ENCODE results near the gene CRLF2. TPM values are rescaled to one million over a fixed set of nuclear protein-coding genes. Genes with fewer than 3 reads are reported as not detected.

CRLF2 gene
- total and polyA plus RNA-seq, 2 donors from 2014 or later = 1.6 TPM; not detected in 1

- no peak overlapping the region for H3K9ac ChIP-seq (ENCODE audit: low read length in 3 of 3)
- FAIRE-seq (no peak), DNase-seq (peak in 1 of 5 donors; percentile 2)
- no peak for TF ChIP-seq CTCF (IDR thresholded peaks at IDR 0.05; ENCODE audit: borderline replicate concordance, extremely low read depth, insufficient read depth)
- intact Hi-C loops (cut with DNase I) = no loop called here
- no peaks in the 10 kb centered on the region for H3K9me3 ChIP-seq (ENCODE audit: control insufficient read depth in 2 of 3, insufficient read depth in 1 of 3, low read length in 3 of 3)
- H3K27me3 ChIP-seq (ENCODE audit: control insufficient read depth, insufficient read depth, low read length) = no peaks in the 10 kb centered on the region
- no peaks in the 10 kb centered on the region for H3K4me1 ChIP-seq (ENCODE audit: control insufficient read depth in 2 of 3, insufficient read depth in 2 of 3, low read depth in 1 of 3, low read length in 3 of 3)
- no peaks in the 10 kb centered on the region for H3K36me3 ChIP-seq (ENCODE audit: control insufficient read depth in 2 of 3, insufficient read depth in 3 of 3, low read length in 3 of 3)
- H3K4me3 ChIP-seq (ENCODE audit: low read length in 3 of 3) = no peak overlapping the region
- no peak overlapping the region for H3K27ac ChIP-seq (ENCODE audit: low read depth in 2 of 2, low read length in 2 of 2)
These were observed 4.9 kb downstream of the CRLF2 start for GRCh38 chrX:1207496-1208025.

GRCh38 chrX:1205681-1206611, 6.5 kb downstream of the CRLF2 start:
- intact Hi-C loops (cut with DNase I) = no loop called here
- Histone ChIP-seq H3K9me3 (ENCODE audit: control insufficient read depth in 2 of 3, insufficient read depth in 1 of 3, low read length in 3 of 3) (no peaks in the 10 kb centered on the region), H3K4me1 (ENCODE audit: control insufficient read depth in 2 of 3, insufficient read depth in 2 of 3, low read depth in 1 of 3, low read length in 3 of 3) (no peaks in the 10 kb centered on the region), H3K9ac (ENCODE audit: low read length in 3 of 3) (peak overlapping the region in 1 of 3 donors; percentile 61), H3K27me3 (ENCODE audit: control insufficient read depth, insufficient read depth, low read length) (no peaks in the 10 kb centered on the region), H3K4me3 (ENCODE audit: low read length in 3 of 3) (peak overlapping the region; percentile 48 to 71 (median 62)), H3K27ac (ENCODE audit: low read depth in 2 of 2, low read length in 2 of 2) (no peak overlapping the region), H3K36me3 (ENCODE audit: control insufficient read depth in 2 of 3, insufficient read depth in 3 of 3, low read length in 3 of 3) (no peaks in the 10 kb centered on the region)
- peak; percentile 1 for TF ChIP-seq CTCF (IDR thresholded peaks at IDR 0.05; ENCODE audit: borderline replicate concordance, extremely low read depth, insufficient read depth)
- DNase-seq (peak in 4 of 5 donors; percentile 19 to 91 (median 70)), FAIRE-seq (peak; percentile 82)

GRCh38 chrX:1202251-1202650, 10.2 kb downstream of the CRLF2 start:
- FAIRE-seq (no peak), DNase-seq (peak in 1 of 5 donors; percentile 57)
- H3K9me3 ChIP-seq (ENCODE audit: control insufficient read depth in 2 of 3, insufficient read depth in 1 of 3, low read length in 3 of 3) = no peaks in the 10 kb centered on the region
- TF ChIP-seq CTCF (IDR thresholded peaks at IDR 0.05; ENCODE audit: borderline replicate concordance, extremely low read depth, insufficient read depth) = no peak
- H3K9ac ChIP-seq (ENCODE audit: low read length in 3 of 3) = no peak overlapping the region
- H3K27ac ChIP-seq (ENCODE audit: low read depth in 2 of 2, low read length in 2 of 2) = no peak overlapping the region
- intact Hi-C loops (cut with DNase I) = no loop called here
- H3K4me3 ChIP-seq (ENCODE audit: low read length in 3 of 3) = no peak overlapping the region
- H3K4me1 ChIP-seq (ENCODE audit: control insufficient read depth in 2 of 3, insufficient read depth in 2 of 3, low read depth in 1 of 3, low read length in 3 of 3) = no peaks in the 10 kb centered on the region
- H3K36me3 ChIP-seq (ENCODE audit: control insufficient read depth in 2 of 3, insufficient read depth in 3 of 3, low read length in 3 of 3) = no peaks in the 10 kb centered on the region
- no peaks in the 10 kb centered on the region for H3K27me3 ChIP-seq (ENCODE audit: control insufficient read depth, insufficient read depth, low read length)

Data from kidney (tissue), 14 donors.